GM19023 (cell line): Measurements from ENCODE around the gene ADM.
"Not testable (repeated sequence)": the region's sequence is repeated elsewhere in the genome, so short reads cannot be mapped to it uniquely, and the experiment has no call there.

Experiments used
- ATAC-seq: cut with Tn5 transposase; IDR thresholded peaks from one replicate; pipeline ENCODE4 v1.9.1; 2021; ENCODE audit warnings: mild to moderate bottlenecking, moderate library complexity; ENCODE audit not compliant: unreplicated experiment

ADM gene

GRCh38 chr11:10304495-10305261 is at the start of gene ADM:
TSS of gene ADM (plus strand) at chr11:10305073. CDS start at chr11:10305701, 628 bp downstream.
- ATAC-seq: no peak

GRCh38 chr11:10255388-10256125 is 49.3 kb upstream of the ADM start:
- no peak for ATAC-seq

GRCh38 chr11:10257478-10257877 is 47.4 kb upstream of the ADM start:
- no peak for ATAC-seq

- ATAC-seq: no peak
Observed at GRCh38 chr11:10261821-10262220, 43.1 kb upstream of the ADM start.

- ATAC-seq: no peak
Observed at GRCh38 chr11:10263929-10264328, 40.9 kb upstream of the ADM start.

GRCh38 chr11:10264716-10265115 is 40.2 kb upstream of the ADM start:
- not testable (repeated sequence) for ATAC-seq

- no peak for ATAC-seq
Observed at GRCh38 chr11:10265936-10266335, 38.9 kb upstream of the ADM start.

- no peak for ATAC-seq
Observed at GRCh38 chr11:10267821-10268220, 37.1 kb upstream of the ADM start.

GRCh38 chr11:10268746-10269488 is 36.0 kb upstream of the ADM start:
- ATAC-seq: no peak

- ATAC-seq: no peak
Observed at GRCh38 chr11:10272132-10272531, 32.7 kb upstream of the ADM start.

- no peak for ATAC-seq
Observed at GRCh38 chr11:10273738-10274137, 31.1 kb upstream of the ADM start.

- ATAC-seq: no peak
Observed at GRCh38 chr11:10274726-10275125, 30.1 kb upstream of the ADM start.

GRCh38 chr11:10275714-10276113 is 29.2 kb upstream of the ADM start:
- ATAC-seq: no peak

- no peak for ATAC-seq
Observed at GRCh38 chr11:10282117-10282516, 22.8 kb upstream of the ADM start.

GRCh38 chr11:10283991-10284390 is 20.9 kb upstream of the ADM start:
- no peak for ATAC-seq

GRCh38 chr11:10285148-10285802 is 19.6 kb upstream of the ADM start:
- no peak for ATAC-seq

GRCh38 chr11:10287140-10287539 is 17.7 kb upstream of the ADM start:
- no peak for ATAC-seq

GRCh38 chr11:10287766-10288715 is 16.8 kb upstream of the ADM start:
- no peak for ATAC-seq

GRCh38 chr11:10288881-10289764 is 15.8 kb upstream of the ADM start:
- no peak for ATAC-seq
